ENCODE measurements around the gene LFNG. TPM values are rescaled to one million over a fixed set of nuclear protein-coding genes. Genes with fewer than 3 reads are reported as not detected.

Gene LFNG
- total and polyA plus RNA-seq, 4 donors, result 0.22 to 2.9 (median 2.6) TPM

- WGBS, result 96% methylated on average over 20 of the region's 20 CpGs
- H3K4me3 ChIP-seq (ENCODE audit: low read depth in 1 of 3, low read length in 3 of 3), result no peak overlapping the region
- no peak for TF ChIP-seq REST (IDR thresholded peaks at IDR 0.05)
- TF ChIP-seq ATF3 (IDR thresholded peaks at IDR 0.05), result no peak
- TF ChIP-seq SP1 (IDR thresholded peaks at IDR 0.05), result no peak
- TF ChIP-seq RXRA (IDR thresholded peaks at IDR 0.05), result no peak
- TF ChIP-seq FOXA2 (IDR thresholded peaks at IDR 0.05), result no peak
- TF ChIP-seq NR2F2 (IDR thresholded peaks at IDR 0.05), result no peak
- TF ChIP-seq FOXA1 (IDR thresholded peaks at IDR 0.05), result no peak
- no peak for TF ChIP-seq CTCF (IDR thresholded peaks at IDR 0.05; ENCODE audit: low read depth, low read length, missing input control)
- no peak for TF ChIP-seq TAF1 (conservative IDR thresholded peaks at IDR 0.05)
- no peak for TF ChIP-seq RAD21 (IDR thresholded peaks at IDR 0.05)
- no peak for TF ChIP-seq JUND (IDR thresholded peaks at IDR 0.05)
- TF ChIP-seq HNF4A (conservative IDR thresholded peaks at IDR 0.05), result no peak
- TF ChIP-seq MAX (IDR thresholded peaks at IDR 0.05), result no peak
- no peak for TF ChIP-seq EGR1 (IDR thresholded peaks at IDR 0.05; ENCODE audit: low read depth in 2 of 2)
- TF ChIP-seq YY1 (IDR thresholded peaks at IDR 0.05), result no peak
- no peak for TF ChIP-seq HNF4G (IDR thresholded peaks at IDR 0.05)
- no peak for TF ChIP-seq ZBTB33 (IDR thresholded peaks at IDR 0.05)
- TF ChIP-seq GABPA (IDR thresholded peaks at IDR 0.05 in 1 of 2, conservative IDR thresholded peaks at IDR 0.05 in 1 of 2), result no peak
- peaks cover 19 to 56% (median 25%) of the 10 kb centered on the region in 4 donors for H3K36me3 ChIP-seq (ENCODE audit: control insufficient read depth in 4 of 4, insufficient read depth in 3 of 4, low read depth in 1 of 4, low read length in 3 of 4)
- DNase-seq (ENCODE audit: low spot score), result no peak
- no peak overlapping the region for H3K27ac ChIP-seq (ENCODE audit: low read depth in 1 of 2, low read length in 2 of 2)
- H3K4me1 ChIP-seq (ENCODE audit: control insufficient read depth in 4 of 4, insufficient read depth in 4 of 4, low read length in 3 of 4), result no peaks in the 10 kb centered on the region
- H3K9me3 ChIP-seq (ENCODE audit: control insufficient read depth in 4 of 4, low read length in 3 of 4), result no peaks in the 10 kb centered on the region
- no peaks in the 10 kb centered on the region for H3K27me3 ChIP-seq (ENCODE audit: control insufficient read depth in 4 of 4, insufficient read depth in 4 of 4, low read length in 3 of 4)
- H3K9ac ChIP-seq (ENCODE audit: low read depth in 1 of 2, low read length in 2 of 2), result no peak overlapping the region
These were observed 26.3 kb downstream of the LFNG start for GRCh38 chr7:2545746-2546425.
